HepG2 (cell line): ENCODE results near the gene AJM1. TPM values are rescaled to one million over a fixed set of nuclear protein-coding genes. Genes with fewer than 3 reads are reported as not detected.

ENCODE experiments used
- GABPB1 ChIP-seq: IDR thresholded peaks from 2 replicates; pipeline ENCODE4 v1.6.1; 2016; ENCODE audit warnings: mild to moderate bottlenecking, missing genetic modification reagents, moderate library complexity, missing compliant biosample characterization
- HMG20A ChIP-seq: IDR thresholded peaks from 2 replicates; pipeline ENCODE4 v1.6.1; 2016; ENCODE audit warnings: borderline replicate concordance
- NR2C2 ChIP-seq: sonication (generic); formaldehyde crosslinking; IDR thresholded peaks from 2 replicates; pipeline ENCODE4 v1.4.0; 2020; ENCODE audit warnings: missing genetic modification reagents, mild to moderate bottlenecking, moderate library complexity, borderline replicate concordance
- SETDB1 ChIP-seq: sonication (generic); formaldehyde crosslinking; IDR thresholded peaks from 2 replicates; pipeline ENCODE4 v1.5.1; 2020; ENCODE audit warnings: missing genetic modification reagents, mild to moderate bottlenecking, borderline replicate concordance
- TBX3 ChIP-seq: fragments of 450-650 bp; IDR thresholded peaks from 2 replicates; pipeline ENCODE4 v1.6.1; 2017; ENCODE audit warnings: antibody characterized with exemption, mild to moderate bottlenecking, inconsistent platforms, borderline replicate concordance
- ZFP41 ChIP-seq: sonication (generic); formaldehyde crosslinking; IDR thresholded peaks from 2 replicates; pipeline ENCODE4 v1.4.0; 2020; ENCODE audit warnings: mild to moderate bottlenecking, missing genetic modification reagents, borderline replicate concordance
- ZNF75D ChIP-seq: sonication (generic); formaldehyde crosslinking; IDR thresholded peaks from 2 replicates; pipeline ENCODE4 v1.8.1; 2023; ENCODE audit warnings: missing genetic modification reagents, mild to moderate bottlenecking, borderline replicate concordance
- polyA plus RNA-seq, 8 experiments: library from polyadenylated mRNA; depleted of rRNA in 3 of 8; stranded (reverse) in 7 of 8; unstranded in 1 of 8; fragments of >200 nt; fragmentation: Illumina TruSeq in 4 of 8; extraction: Trizol in 4 of 8; gene quantifications; 2 replicates each; pipeline versions ENCODE4 v1.2.1 to v1.2.3, GENCODE V29; 2011 to 2016; ENCODE audit warnings: low read depth in 4 of 8, missing spikeins in 1 of 8, mixed read lengths in 1 of 8; ENCODE audit not compliant: insufficient read depth in 1 of 8
- total RNA-seq, 5 experiments: library from RNA; depleted of rRNA; stranded (reverse); fragments of >200 nt; fragmentation: Illumina TruSeq; extraction: Trizol; gene quantifications; 2 replicates each; pipeline ENCODE4 v1.2.3, GENCODE V29; 2016; ENCODE audit warnings: low read depth in 1 of 5
- TF ChIP-seq, protein P1 (sequence below): sonication (generic); formaldehyde crosslinking; IDR thresholded peaks from 2 replicates; pipeline ENCODE4 v1.4.0; 2020; ENCODE audit warnings: missing genetic modification reagents, mild to moderate bottlenecking, borderline replicate concordance
- TF ChIP-seq, protein P2 (sequence below): sonication (generic); formaldehyde crosslinking; IDR thresholded peaks from 2 replicates; pipeline ENCODE4 v1.4.0; 2020; ENCODE audit warnings: missing genetic modification reagents, mild to moderate bottlenecking, borderline replicate concordance
- TF ChIP-seq, protein P3 (sequence below): sonication (generic); formaldehyde crosslinking; conservative IDR thresholded peaks from 2 replicates; pipeline ENCODE4 v1.8.0; 2022; ENCODE audit warnings: mild to moderate bottlenecking, moderate library complexity, missing genetic modification reagents
- TF ChIP-seq, protein P4 (sequence below): sonication (generic); formaldehyde crosslinking; IDR thresholded peaks from 2 replicates; pipeline ENCODE4 v1.4.0; 2020; ENCODE audit warnings: missing genetic modification reagents
- TF ChIP-seq, protein P5 (sequence below): sonication (generic); formaldehyde crosslinking; IDR thresholded peaks from 2 replicates; pipeline ENCODE4 v1.8.0; 2022; ENCODE audit warnings: missing genetic modification reagents, mild to moderate bottlenecking, moderate library complexity, borderline replicate concordance
- TF ChIP-seq, protein P6 (sequence below), 2 experiments: sonication (generic) in 1 of 2; formaldehyde crosslinking in 1 of 2; IDR thresholded peaks; 2 replicates each; pipeline versions ENCODE4 v1.4.0 to v1.6.1; 2018 to 2020; ENCODE audit warnings: missing genetic modification reagents in 2 of 2, borderline replicate concordance in 1 of 2, low read depth in 1 of 2, mild to moderate bottlenecking in 1 of 2, missing biosample characterization in 1 of 2
- TF ChIP-seq, protein P7 (sequence below): sonication (generic); formaldehyde crosslinking; IDR thresholded peaks from 2 replicates; pipeline ENCODE4 v1.4.0; 2020; ENCODE audit warnings: missing genetic modification reagents; ENCODE audit errors: not compliant biosample characterization

The AJM1 gene
- total and polyA plus RNA-seq, 2 of the 13 experiments (the other 11 are each of a cell fraction or from before 2014, with no cell fraction given): 1.1 to 1.2 TPM

DNA sequence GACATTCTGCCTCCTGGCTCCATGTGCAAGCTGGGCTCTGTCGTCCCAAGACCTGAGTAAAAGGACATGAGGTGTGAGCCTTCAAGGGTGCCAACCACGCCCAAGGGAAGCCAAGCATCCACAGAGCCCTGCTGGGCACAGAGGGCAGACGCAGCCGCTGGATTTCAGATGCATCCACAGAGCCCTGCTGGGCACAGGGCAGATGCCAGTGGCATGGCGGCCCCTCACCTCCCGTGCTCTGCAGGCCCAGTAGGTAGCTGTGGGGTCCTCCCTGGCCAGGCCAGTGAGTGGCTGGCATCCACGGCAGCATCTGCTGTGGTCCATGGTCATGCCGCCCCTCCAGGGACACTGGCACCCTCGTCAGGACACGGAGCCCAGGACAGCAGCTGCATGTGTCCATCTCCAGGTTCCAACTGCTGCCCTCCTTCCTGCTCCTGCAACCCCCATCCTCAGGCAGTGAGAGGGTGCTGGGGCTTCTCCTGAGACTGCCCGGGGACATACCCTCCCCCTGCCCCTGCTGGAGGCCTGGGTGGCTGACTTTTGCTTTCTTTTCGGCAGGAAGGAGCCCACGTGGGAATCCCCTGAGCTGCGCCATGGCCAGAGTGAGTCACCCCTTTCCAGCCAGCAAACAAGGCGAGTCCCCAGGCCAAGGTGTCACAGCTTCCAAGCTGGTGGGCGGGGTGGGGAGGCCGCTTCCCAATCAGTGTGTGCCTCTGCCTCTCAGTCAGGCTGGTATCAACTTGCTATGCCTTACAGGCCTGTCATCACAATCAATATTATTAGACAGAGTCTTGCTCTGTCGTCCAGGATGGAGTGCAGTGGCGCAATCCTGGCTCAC is 40.0 kb downstream of the AJM1 start (continued):
- TF ChIP-seq, protein P1, sequence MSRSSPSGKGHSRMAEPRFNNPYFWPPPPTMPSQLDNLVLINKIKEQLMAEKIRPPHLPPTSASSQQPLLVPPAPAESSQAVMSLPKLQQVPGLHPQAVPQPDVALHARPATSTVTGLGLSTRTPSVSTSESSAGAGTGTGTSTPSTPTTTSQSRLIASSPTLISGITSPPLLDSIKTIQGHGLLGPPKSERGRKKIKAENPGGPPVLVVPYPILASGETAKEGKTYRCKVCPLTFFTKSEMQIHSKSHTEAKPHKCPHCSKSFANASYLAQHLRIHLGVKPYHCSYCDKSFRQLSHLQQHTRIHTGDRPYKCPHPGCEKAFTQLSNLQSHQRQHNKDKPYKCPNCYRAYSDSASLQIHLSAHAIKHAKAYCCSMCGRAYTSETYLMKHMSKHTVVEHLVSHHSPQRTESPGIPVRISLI: peak; percentile 59; the same call in 1 of the 2 replicates
- no peak for TF ChIP-seq SETDB1 (CRISPR knock-in tag)
- TF ChIP-seq HMG20A (CRISPR knock-in tag): peak; percentile 58; the same call in 1 of the 2 replicates
- TF ChIP-seq TBX3: peak; percentile 75; the same call in 1 of the 2 replicates
- TF ChIP-seq NR2C2 (CRISPR knock-in tag): peak; percentile 64; the same call in 1 of the 2 replicates
- TF ChIP-seq, protein P2, sequence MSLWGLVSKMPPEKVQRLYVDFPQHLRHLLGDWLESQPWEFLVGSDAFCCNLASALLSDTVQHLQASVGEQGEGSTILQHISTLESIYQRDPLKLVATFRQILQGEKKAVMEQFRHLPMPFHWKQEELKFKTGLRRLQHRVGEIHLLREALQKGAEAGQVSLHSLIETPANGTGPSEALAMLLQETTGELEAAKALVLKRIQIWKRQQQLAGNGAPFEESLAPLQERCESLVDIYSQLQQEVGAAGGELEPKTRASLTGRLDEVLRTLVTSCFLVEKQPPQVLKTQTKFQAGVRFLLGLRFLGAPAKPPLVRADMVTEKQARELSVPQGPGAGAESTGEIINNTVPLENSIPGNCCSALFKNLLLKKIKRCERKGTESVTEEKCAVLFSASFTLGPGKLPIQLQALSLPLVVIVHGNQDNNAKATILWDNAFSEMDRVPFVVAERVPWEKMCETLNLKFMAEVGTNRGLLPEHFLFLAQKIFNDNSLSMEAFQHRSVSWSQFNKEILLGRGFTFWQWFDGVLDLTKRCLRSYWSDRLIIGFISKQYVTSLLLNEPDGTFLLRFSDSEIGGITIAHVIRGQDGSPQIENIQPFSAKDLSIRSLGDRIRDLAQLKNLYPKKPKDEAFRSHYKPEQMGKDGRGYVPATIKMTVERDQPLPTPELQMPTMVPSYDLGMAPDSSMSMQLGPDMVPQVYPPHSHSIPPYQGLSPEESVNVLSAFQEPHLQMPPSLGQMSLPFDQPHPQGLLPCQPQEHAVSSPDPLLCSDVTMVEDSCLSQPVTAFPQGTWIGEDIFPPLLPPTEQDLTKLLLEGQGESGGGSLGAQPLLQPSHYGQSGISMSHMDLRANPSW (CRISPR knock-in tag): peak; percentile 17; the same call in 1 of the 2 replicates
- TF ChIP-seq, protein P3, sequence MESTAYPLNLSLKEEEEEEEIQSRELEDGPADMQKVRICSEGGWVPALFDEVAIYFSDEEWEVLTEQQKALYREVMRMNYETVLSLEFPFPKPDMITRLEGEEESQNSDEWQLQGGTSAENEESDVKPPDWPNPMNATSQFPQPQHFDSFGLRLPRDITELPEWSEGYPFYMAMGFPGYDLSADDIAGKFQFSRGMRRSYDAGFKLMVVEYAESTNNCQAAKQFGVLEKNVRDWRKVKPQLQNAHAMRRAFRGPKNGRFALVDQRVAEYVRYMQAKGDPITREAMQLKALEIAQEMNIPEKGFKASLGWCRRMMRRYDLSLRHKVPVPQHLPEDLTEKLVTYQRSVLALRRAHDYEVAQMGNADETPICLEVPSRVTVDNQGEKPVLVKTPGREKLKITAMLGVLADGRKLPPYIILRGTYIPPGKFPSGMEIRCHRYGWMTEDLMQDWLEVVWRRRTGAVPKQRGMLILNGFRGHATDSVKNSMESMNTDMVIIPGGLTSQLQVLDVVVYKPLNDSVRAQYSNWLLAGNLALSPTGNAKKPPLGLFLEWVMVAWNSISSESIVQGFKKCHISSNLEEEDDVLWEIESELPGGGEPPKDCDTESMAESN: peak; percentile 40; the same call in 1 of the 2 replicates
- TF ChIP-seq, protein P4, sequence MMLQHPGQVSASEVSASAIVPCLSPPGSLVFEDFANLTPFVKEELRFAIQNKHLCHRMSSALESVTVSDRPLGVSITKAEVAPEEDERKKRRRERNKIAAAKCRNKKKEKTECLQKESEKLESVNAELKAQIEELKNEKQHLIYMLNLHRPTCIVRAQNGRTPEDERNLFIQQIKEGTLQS (CRISPR knock-in tag): peak; percentile 93
- TF ChIP-seq, protein P5, sequence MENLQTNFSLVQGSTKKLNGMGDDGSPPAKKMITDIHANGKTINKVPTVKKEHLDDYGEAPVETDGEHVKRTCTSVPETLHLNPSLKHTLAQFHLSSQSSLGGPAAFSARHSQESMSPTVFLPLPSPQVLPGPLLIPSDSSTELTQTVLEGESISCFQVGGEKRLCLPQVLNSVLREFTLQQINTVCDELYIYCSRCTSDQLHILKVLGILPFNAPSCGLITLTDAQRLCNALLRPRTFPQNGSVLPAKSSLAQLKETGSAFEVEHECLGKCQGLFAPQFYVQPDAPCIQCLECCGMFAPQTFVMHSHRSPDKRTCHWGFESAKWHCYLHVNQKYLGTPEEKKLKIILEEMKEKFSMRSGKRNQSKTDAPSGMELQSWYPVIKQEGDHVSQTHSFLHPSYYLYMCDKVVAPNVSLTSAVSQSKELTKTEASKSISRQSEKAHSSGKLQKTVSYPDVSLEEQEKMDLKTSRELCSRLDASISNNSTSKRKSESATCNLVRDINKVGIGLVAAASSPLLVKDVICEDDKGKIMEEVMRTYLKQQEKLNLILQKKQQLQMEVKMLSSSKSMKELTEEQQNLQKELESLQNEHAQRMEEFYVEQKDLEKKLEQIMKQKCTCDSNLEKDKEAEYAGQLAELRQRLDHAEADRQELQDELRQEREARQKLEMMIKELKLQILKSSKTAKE (CRISPR knock-in tag): peak; percentile 84
- TF ChIP-seq, protein P6, sequence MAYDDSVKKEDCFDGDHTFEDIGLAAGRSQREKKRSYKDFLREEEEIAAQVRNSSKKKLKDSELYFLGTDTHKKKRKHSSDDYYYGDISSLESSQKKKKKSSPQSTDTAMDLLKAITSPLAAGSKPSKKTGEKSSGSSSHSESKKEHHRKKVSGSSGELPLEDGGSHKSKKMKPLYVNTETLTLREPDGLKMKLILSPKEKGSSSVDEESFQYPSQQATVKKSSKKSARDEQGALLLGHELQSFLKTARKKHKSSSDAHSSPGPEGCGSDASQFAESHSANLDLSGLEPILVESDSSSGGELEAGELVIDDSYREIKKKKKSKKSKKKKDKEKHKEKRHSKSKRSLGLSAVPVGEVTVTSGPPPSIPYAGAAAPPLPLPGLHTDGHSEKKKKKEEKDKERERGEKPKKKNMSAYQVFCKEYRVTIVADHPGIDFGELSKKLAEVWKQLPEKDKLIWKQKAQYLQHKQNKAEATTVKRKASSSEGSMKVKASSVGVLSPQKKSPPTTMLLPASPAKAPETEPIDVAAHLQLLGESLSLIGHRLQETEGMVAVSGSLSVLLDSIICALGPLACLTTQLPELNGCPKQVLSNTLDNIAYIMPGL (CRISPR knock-in tag; IDR thresholded peaks at IDR 0.05; ENCODE audit: borderline replicate concordance in 1 of 2, low read depth in 1 of 2): peak; percentile 74 to 77
- TF ChIP-seq, protein P7, sequence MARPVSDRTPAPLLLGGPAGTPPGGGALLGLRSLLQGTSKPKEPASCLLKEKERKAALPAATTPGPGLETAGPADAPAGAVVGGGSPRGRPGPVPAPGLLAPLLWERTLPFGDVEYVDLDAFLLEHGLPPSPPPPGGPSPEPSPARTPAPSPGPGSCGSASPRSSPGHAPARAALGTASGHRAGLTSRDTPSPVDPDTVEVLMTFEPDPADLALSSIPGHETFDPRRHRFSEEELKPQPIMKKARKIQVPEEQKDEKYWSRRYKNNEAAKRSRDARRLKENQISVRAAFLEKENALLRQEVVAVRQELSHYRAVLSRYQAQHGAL (CRISPR knock-in tag): no peak
- no peak for TF ChIP-seq ZNF75D
- TF ChIP-seq GABPB1: peak; percentile 60
- no peak for TF ChIP-seq ZFP41 (CRISPR knock-in tag)
